IPS DF 6.9 (cell line): Measurements from ENCODE around the gene ACR.

Source experiments
- DNase-seq: peaks from one replicate; pipeline ENCODE4 v3.0.0-alpha.2; 2013; ENCODE audit warnings: low read depth, low spot score
- H3K27ac ChIP-seq: one replicate; pipeline ENCODE4 v1.5.1; 2013; ENCODE audit warnings: low read length, control low read depth
- H3K27me3 ChIP-seq: 2 replicates; pipeline ENCODE4 v1.6.1; 2013; ENCODE audit warnings: mild to moderate bottlenecking, low read length; ENCODE audit not compliant: control insufficient read depth, insufficient read depth
- H3K36me3 ChIP-seq: 2 replicates; pipeline ENCODE4 v1.6.1; 2013; ENCODE audit warnings: low read length; ENCODE audit not compliant: control insufficient read depth, insufficient read depth
- H3K4me1 ChIP-seq: 2 replicates; pipeline ENCODE4 v1.6.1; 2013; ENCODE audit warnings: low read length; ENCODE audit not compliant: control insufficient read depth, insufficient read depth
- H3K4me3 ChIP-seq: 2 replicates; pipeline ENCODE4 v1.5.1; 2013; ENCODE audit warnings: mild to moderate bottlenecking, low read length
- H3K9me3 ChIP-seq: 2 replicates; pipeline ENCODE4 v1.6.1; 2013; ENCODE audit warnings: low read length, inconsistent platforms; ENCODE audit not compliant: control insufficient read depth, insufficient read depth
- WGBS: extraction: QIAGEN DNeasy Blood & Tissue Kit; methylation state at CpG from one replicate; pipeline ENCODE4 v1.1.7; 2013; ENCODE audit warnings: mixed read lengths, missing lambda C conversion rate; ENCODE audit not compliant: insufficient read length, insufficient coverage; 5-methylcytosine and 5-hydroxymethylcytosine counted together

Gene ACR

DNA sequence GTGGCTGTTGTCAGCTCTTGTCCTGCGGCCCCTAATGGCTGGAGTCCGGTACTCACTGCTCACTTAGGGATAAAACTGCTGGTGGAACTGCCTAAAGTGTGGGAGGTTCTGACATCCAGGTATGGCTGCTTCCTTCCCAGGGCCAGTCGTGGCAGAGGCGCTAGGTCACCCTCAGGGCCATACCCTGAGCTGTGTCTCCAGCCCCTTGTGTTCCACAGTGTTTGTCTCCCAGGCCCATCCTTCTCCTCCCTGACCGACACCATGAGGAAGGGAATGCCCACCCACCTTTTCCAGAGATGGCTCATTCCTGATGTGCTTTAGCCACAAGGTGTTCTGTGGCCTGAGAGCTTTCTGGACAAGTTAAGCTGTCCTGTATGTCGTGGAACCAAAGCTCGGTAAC lies 12.4 kb upstream of the ACR start:
- Histone ChIP-seq H3K27me3 (peaks cover 11% of the 10 kb centered on the region; the same call in 1 of the 2 replicates), H3K27ac (no peak overlapping the region), H3K9me3 (no peaks in the 10 kb centered on the region), H3K4me1 (no peaks in the 10 kb centered on the region), H3K4me3 (no peak overlapping the region), H3K36me3 (no peaks in the 10 kb centered on the region)
- DNase-seq: no peak
- no CpG with 5 or more reads among the region's 7 CpGs for WGBS

DNA sequence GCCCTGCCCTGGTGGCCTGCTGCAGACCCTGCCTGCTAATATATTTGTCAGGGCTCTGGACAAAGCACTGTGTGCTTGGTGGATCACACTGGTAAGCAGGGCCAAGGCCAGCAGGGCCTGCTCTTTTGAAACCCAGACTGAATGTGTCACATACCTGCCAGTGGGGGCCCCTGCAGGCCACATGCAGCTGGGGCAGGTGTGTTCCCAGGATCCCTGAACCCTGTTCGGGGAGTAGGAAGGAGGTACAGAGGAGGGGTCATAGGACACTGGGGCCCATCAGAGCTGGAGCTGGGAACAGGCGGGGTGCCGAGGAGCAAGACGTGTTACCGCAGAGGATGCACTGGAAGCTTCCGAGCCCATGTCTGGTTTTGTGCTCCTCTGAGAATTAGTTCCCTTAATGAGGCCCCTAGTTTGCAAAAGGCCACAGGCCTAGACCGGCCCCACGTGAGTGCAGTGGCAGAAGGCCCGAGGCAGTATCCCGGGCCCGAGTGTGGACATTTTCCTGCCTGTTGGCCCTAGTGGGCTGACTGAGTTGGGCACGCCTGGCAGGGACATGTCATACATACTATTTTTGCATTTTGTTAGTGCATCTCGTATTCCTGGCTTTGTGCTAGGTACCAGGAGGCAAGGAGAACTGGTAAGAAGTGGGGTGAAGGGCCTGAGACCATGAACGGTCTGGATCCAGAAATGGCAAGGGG lies 11.2 kb upstream of the ACR start:
- Histone ChIP-seq H3K27me3 (peaks cover 3% of the 10 kb centered on the region; the same call in 1 of the 2 replicates), H3K4me1 (peaks cover 1% of the 10 kb centered on the region; the same call in 1 of the 2 replicates), H3K36me3 (no peaks in the 10 kb centered on the region), H3K4me3 (no peak overlapping the region), H3K9me3 (no peaks in the 10 kb centered on the region), H3K27ac (no peak overlapping the region)
- DNase-seq: no peak
- WGBS: no CpG with 5 or more reads among the region's 14 CpGs

DNA sequence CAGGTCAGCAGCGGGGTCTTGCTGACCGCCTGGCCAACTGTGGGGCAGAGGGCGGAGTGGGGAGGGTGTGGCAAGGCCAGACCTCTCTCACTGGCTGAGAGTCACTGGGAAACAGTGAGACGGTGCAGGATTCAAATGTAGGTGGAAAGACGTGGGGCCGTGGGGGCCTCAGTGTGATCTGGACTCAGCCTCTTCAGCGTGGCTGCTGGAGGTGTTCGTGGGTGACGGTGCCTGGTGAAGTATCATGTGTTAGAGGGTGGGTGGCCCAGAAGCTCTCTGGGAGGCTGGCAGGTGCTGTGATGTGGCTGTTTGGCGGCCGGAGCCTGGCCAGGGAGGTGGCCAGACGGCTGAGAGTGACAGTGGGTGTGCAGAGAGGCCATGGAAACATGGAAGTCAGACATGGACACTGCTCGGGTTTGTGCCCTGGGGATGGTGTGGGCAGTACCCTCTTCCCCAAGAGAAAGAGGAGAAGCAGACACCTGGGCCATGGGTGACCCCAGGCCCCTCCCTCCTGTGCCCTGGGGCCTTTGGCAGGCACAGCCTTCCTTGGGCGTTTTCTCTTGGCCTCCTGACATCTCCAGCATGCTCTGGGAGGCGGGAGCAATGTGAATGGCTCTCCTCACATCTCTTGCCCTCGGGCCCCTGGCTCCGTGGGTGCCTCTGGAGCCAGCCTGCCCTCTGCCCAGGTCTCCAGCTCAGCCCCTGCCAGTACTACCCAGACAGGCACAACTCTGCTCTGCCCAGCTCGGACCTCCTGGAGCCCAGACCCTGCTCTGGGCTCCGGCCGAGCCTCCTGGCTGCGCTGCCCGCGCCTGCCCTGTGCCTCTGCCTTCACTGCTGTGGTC lies 10.1 kb upstream of the ACR start:
- peaks cover 2% of the 10 kb centered on the region; the same call in 1 of the 2 replicates for H3K4me1 ChIP-seq
- no peak overlapping the region for H3K4me3 ChIP-seq
- H3K9me3 ChIP-seq: no peaks in the 10 kb centered on the region
- no peak overlapping the region for H3K27ac ChIP-seq
- DNase-seq: no peak
- WGBS: no CpG with 5 or more reads among the region's 23 CpGs
- H3K36me3 ChIP-seq: no peaks in the 10 kb centered on the region
- no peaks in the 10 kb centered on the region for H3K27me3 ChIP-seq

DNA sequence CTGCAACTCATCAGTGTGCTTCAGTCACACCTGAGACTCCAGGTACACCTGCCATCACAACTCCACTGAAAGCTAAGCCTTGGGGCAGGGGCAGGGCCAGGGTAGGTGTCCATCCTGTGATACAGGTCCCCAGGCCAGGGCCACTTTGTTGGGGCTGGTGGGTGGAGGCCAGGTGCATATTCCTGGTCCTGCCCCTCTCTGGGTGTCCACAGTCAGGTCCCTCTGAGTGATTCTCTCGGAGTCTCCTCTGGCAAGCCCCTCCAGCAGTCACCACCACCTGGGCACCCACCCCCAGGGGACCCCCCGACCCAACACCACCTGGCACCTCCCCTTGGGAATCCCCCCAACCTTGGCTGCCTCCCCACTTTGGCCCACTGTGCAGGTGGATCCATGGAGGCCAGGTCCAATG lies 9.5 kb upstream of the ACR start:
- no peaks in the 10 kb centered on the region for H3K9me3 ChIP-seq
- H3K4me1 ChIP-seq: peaks cover 2% of the 10 kb centered on the region; the same call in 1 of the 2 replicates
- H3K27ac ChIP-seq: no peak overlapping the region
- H3K4me3 ChIP-seq: no peak overlapping the region
- H3K27me3 ChIP-seq: no peaks in the 10 kb centered on the region
- no peak for DNase-seq
- H3K36me3 ChIP-seq: no peaks in the 10 kb centered on the region
- no CpG with 5 or more reads among the region's 2 CpGs for WGBS

DNA sequence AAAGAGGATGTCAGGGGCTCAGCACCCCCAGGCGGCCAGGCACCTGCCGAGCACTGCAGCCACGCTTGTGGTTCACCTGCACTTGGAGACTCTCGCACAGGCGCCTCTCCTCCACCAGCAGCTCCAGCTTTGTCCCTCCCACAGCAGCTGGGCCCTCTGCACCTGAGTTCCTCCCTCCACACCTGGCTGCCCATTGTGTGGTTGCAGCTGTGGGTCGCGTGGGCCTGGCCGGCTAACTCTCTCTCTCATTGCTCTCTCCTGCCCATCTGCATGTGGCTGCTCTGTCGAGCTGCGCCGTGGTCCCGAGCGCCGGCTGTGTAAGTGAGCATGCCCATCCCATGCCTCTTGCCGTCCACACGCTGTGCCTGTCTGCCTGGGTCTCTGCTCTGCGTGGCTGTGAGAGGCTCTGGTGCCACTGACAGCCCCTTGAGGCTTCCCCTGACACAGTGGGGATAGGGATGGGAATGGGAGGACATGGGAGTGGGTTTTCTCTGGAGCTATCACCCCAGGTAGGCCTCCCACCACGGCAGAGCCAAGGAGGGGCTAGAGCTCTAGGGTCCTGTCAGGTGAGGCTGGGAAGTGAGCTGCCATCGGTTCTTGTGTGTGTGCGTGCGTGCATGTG lies 8.5 kb upstream of the ACR start:
- H3K27ac ChIP-seq: no peak overlapping the region
- WGBS: no CpG with 5 or more reads among the region's 21 CpGs
- H3K4me3 ChIP-seq: no peak overlapping the region
- H3K36me3 ChIP-seq: no peaks in the 10 kb centered on the region
- DNase-seq: no peak
- H3K9me3 ChIP-seq: no peaks in the 10 kb centered on the region
- H3K27me3 ChIP-seq: no peaks in the 10 kb centered on the region
- H3K4me1 ChIP-seq: peaks cover 2% of the 10 kb centered on the region; the same call in 1 of the 2 replicates

DNA sequence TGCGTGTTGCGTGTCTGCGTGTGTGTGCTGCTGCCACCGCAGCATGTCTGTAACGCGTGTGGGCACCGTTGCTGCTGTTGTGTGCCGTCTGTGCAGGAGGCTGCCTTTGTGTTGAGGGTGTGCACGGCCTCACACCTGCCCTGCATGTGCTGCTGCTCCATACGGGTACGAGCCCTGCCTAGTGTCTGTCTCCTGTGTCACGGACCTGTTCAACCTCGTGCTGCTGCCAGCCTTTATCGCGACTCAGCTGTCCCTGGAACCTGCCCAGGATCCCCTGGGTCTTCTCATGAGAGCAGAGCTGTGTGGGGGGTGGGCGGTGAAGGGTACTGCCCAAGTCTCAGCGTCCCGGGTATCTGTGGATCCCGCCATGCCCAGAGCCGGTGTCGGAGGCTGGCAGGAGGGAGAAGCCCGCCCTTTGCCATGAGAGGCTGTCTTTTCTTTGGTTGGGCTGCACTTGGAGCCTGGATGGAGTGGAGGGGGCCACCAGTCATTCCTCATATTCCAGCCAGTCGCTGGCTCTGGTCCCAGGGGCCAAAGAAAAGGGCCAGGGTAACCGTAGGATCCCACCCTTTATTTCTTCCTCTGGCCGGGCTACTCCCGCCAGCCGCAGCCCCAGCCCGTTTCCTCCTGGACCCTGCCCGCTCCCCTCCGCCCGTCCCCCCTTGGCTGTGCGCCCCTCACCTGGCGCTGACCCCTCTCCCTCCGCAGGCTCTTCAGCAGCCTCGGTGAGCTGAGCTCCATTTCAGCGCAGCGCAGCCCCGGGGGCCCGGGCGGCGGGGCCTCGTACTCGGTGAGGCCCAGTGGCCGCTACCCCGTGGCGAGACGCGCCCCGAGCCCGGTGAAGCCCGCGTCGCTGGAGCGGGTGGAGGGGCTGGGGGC lies 7.8 kb upstream of the ACR start:
- H3K27ac ChIP-seq: no peak overlapping the region
- whole genome bisulfite sequencing: no CpG with 5 or more reads among the region's 54 CpGs
- DNase-seq: no peak
- no peaks in the 10 kb centered on the region for H3K36me3 ChIP-seq
- no peaks in the 10 kb centered on the region for H3K27me3 ChIP-seq
- peaks cover 2% of the 10 kb centered on the region; the same call in 1 of the 2 replicates for H3K4me1 ChIP-seq
- H3K9me3 ChIP-seq: no peaks in the 10 kb centered on the region
- H3K4me3 ChIP-seq: no peak overlapping the region

DNA sequence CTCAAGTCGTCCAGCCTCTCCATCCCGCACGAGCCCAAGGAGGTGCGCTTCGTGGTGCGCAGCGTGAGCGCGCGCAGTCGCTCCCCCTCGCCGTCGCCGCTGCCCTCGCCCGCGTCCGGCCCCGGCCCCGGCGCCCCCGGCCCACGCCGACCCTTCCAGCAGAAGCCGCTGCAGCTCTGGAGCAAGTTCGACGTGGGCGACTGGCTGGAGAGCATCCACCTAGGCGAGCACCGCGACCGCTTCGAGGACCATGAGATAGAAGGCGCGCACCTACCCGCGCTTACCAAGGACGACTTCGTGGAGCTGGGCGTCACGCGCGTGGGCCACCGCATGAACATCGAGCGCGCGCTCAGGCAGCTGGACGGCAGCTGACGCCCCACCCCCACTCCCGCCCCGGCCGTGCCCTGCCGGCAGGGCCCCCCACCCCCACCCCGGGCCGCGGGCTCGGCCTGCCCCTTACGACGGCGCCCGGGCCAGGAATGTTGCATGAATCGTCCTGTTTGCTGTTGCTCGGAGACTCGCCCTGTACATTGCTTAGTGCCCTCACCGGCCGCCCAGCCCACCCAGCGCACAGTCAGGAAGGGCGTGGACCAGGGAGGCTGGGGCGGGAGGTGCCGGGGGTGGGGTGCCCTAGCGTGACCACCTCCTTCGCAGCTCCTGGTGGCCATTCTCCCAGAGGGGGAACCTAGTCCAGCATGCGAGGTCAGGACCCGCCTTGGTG lies 6.9 kb upstream of the ACR start:
- no CpG with 5 or more reads among the region's 76 CpGs for WGBS
- no peak for DNase-seq
- Histone ChIP-seq H3K27ac (no peak overlapping the region), H3K4me1 (peaks cover 2% of the 10 kb centered on the region; the same call in 1 of the 2 replicates), H3K4me3 (no peak overlapping the region), H3K9me3 (no peaks in the 10 kb centered on the region), H3K36me3 (no peaks in the 10 kb centered on the region), H3K27me3 (no peaks in the 10 kb centered on the region)

DNA sequence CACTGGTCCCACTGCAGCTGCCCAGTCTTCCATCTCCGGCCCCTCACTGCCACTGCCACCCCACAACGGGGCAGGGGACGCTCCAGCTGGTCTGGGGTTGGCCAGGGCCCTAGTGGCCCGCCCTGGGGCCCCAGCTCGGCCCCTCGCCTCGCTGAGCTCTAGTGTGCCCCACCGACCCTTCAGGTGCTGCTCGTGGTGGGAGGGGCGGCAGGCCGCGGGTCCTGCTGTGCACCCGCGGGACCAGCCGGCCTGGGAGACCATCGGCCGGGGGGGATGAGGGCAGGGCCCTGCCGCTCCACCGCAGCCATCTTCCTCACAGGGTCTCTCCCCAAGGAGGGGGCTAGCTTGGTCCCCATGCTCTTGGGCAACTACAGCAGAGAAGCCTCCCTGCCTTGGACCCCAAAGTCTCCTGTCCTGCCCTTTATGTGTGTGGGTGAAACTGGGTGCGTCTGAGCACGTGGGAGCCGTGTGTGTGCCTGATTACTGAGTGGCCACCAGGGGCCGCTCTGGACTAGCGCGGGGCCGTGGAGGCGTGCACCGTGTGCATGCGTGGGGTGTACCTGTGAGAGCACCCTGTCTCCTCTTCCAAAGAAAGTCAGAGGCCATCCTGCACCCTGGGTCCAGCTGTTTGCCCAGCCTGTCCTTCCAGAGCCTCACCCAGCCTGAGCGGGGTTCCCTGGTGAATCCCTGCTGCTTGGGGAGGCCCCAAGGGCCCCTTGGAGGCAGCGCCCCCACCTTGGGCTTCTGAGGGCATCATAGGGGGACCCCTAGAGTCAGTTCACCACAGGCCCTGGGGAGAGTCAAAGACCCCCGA lies 6.0 kb upstream of the ACR start:
- no peaks in the 10 kb centered on the region for H3K9me3 ChIP-seq
- H3K4me3 ChIP-seq: no peak overlapping the region
- peaks cover 2% of the 10 kb centered on the region; the same call in 1 of the 2 replicates for H3K4me1 ChIP-seq
- H3K27ac ChIP-seq: no peak overlapping the region
- DNase-seq: no peak
- H3K36me3 ChIP-seq: no peaks in the 10 kb centered on the region
- H3K27me3 ChIP-seq: no peaks in the 10 kb centered on the region
- no CpG with 5 or more reads among the region's 32 CpGs for WGBS

DNA sequence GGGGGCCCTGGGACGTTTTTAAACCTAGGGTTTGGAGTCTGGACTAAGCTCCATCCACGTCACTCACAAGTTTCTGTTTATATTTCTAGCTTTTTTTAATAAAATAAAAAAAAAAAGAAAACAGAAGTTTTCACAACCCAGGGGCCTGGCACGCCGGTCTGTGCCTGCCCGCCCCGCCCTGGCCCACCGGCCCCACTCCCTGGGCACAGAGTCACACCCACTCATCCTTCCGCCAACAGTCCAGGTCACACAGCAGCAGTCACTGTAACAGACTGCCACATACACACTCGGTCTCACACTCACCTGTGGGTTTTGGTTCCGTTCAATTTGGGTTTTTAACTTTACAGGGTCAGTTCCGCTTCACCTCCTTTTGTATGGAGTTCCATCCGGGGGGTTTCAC lies 5.3 kb upstream of the ACR start:
- no peaks in the 10 kb centered on the region for H3K27me3 ChIP-seq
- DNase-seq: no peak
- H3K4me3 ChIP-seq: no peak overlapping the region
- WGBS: no CpG with 5 or more reads among the region's 12 CpGs
- peaks cover 2% of the 10 kb centered on the region; the same call in 1 of the 2 replicates for H3K4me1 ChIP-seq
- H3K36me3 ChIP-seq: no peaks in the 10 kb centered on the region
- no peak overlapping the region for H3K27ac ChIP-seq
- H3K9me3 ChIP-seq: no peaks in the 10 kb centered on the region
